GM18909 (cell line): ENCODE data around the gene METRNL.
"Not testable (repeated sequence)": the region's sequence is repeated elsewhere in the genome, so short reads cannot be mapped to it uniquely, and the experiment has no call there.

Experiments used
- ATAC-seq: cut with Tn5 transposase; IDR thresholded peaks from one replicate; pipeline ENCODE4 v1.9.1; 2021; ENCODE audit warnings: mild to moderate bottlenecking; ENCODE audit not compliant: unreplicated experiment, poor library complexity

The METRNL gene

GRCh38 chr17:83132251-83133081 is 53.1 kb downstream of the METRNL start:
- ATAC-seq = no peak

- ATAC-seq = no peak
Measured at GRCh38 chr17:83133302-83134121, 54.1 kb downstream of the METRNL start.

- not testable (repeated sequence) for ATAC-seq
Measured at GRCh38 chr17:83134456-83134855, 55.0 kb downstream of the METRNL start.

GRCh38 chr17:83135692-83136091 is 56.3 kb downstream of the METRNL start:
- ATAC-seq = no peak

GRCh38 chr17:83136156-83136555 is 56.7 kb downstream of the METRNL start:
- ATAC-seq = no peak

DNA sequence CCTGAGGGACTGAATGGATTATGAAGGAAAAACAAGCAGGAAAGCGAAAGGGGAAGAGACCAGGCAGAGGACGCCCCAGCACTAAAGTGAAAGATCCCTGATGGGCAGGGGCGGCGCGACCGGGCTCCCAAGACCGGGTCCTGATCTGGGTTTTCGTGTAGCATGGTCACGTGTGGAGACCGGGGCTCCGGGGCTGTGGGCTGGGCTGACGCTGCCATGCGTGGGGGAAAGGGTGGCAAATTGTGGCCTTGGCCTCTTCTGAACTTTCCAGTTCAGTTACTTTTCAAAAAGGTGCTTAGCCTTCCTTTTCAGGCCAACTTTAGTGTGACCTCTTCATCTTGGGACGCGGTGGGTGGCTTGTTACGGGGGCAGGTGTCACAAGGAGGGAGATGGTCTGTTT is 57.5 kb downstream of the METRNL start:
- ATAC-seq = no peak

DNA sequence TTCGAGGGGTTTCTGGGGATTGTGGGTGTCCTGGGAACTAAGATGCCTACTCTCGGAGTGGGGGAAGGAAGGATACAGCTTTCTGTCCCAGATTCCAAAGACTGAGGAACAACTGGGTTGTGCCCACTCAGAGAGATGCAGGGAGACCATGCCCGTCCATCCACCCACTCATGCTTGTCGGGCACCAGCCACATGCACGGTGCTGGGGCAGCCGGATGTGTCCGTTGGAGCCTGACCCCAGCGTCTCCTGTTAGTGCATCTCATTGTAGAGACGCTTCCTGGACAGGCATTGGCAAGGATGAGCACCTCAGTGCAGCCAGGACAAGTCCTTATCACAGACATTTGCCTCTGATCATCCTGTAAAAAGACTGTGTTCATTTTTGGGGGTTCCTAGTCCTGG is 58.1 kb downstream of the METRNL start:
- no peak for ATAC-seq

DNA sequence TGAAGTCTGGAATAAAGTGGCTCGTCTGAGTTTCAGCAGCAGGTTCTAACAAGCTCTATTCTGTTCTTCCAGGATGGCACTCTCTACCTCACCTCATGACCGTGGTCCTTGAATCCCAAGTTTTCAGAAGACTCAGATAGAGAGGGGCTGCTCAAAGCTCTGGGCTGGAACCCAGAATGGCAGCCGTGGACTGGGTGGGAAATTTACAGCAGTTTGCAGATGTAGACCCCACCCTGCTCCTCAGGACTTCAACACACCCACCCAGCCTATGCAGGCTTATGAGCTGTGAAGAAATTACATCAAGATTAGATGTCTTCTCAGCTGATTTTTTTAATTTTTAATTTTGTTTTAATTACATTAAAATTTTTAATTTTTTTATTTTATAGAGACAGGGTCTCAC is 59.4 kb downstream of the METRNL start:
- no peak for ATAC-seq

DNA sequence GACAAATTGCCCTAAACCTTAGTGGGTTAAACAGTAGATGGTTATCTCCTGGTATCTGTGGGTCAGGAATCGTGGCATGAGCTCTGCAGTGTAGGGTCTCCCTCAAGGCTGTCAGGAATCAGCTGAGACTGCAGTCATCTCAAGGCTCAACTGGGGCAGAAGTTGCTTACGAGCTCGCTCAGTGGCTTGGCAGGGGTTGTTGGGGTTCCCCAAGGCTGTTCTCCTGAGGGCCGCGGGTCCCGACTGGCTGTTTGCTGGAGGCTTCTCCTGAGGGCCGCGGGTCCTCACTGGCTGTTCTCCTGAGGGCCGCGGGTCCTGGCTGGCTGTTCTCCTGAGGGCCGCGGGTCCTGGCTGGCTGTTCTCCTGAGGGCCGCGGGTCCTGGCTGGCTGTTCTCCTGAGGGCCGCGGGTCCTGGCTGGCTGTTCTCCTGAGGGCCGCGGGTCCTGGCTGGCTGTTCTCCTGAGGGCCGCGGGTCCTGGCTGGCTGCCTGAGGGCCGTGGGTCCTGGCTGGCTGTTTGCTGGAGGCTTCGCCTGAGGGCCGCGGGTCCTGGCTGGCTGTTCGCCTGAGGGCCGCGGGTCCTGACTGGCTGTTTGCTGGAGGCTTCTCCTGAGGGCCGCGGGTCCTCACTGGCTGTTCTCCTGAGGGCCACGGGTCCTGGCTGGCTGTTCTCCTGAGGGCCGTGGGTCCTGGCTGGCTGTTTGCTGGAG is 60.3 kb downstream of the METRNL start:
- ATAC-seq = not testable (repeated sequence)

- ATAC-seq = not testable (repeated sequence)
Measured at GRCh38 chr17:83140249-83140566, 60.8 kb downstream of the METRNL start.

- ATAC-seq = no peak
Measured at GRCh38 chr17:83142619-83143018, 63.2 kb downstream of the METRNL start.

- no peak for ATAC-seq
Measured at GRCh38 chr17:83143817-83144231, 64.4 kb downstream of the METRNL start.
